Stimulated activated CD4-positive, alpha-beta T cell treated with anti-CD3 and anti-CD28 coated beads, Interleukin-4, amount 100 ng/mL, for 24 hours (primary cell): ENCODE measurements around the gene RCE1.

Source experiments
- DNase-seq: peaks from one replicate; pipeline ENCODE4 v3.0.0-alpha.2; 2020

Gene RCE1

DNA sequence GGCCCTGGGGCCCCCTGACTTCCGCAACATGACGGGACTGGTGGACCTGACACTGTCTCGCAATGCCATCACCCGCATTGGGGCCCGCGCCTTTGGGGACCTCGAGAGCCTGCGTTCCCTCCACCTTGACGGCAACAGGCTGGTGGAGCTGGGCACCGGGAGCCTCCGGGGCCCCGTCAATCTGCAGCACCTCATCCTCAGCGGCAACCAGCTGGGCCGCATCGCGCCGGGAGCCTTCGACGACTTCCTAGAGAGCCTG lies 14.6 kb downstream of the RCE1 start:
- DNase-seq: no peak

DNA sequence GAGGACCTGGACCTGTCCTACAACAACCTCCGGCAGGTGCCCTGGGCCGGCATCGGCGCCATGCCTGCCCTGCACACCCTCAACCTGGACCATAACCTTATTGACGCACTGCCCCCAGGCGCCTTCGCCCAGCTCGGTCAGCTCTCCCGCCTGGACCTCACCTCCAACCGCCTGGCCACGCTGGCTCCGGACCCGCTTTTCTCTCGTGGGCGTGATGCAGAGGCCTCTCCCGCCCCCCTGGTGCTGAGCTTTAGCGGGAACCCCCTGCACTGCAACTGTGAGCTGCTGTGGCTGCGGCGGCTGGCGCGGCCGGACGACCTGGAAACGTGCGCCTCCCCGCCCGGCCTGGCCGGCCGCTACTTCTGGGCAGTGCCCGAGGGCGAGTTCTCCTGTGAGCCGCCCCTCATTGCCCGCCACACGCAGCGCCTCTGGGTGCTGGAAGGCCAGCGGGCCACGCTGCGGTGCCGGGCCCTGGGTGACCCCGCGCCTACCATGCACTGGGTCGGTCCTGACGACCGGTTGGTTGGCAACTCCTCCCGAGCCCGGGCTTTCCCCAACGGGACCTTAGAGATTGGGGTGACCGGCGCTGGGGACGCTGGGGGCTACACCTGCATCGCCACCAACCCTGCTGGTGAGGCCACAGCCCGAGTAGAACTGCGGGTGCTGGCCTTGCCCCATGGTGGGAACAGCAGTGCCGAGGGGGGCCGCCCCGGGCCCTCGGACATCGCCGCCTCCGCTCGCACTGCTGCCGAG lies 15.1 kb downstream of the RCE1 start:
- no peak for DNase-seq

DNA sequence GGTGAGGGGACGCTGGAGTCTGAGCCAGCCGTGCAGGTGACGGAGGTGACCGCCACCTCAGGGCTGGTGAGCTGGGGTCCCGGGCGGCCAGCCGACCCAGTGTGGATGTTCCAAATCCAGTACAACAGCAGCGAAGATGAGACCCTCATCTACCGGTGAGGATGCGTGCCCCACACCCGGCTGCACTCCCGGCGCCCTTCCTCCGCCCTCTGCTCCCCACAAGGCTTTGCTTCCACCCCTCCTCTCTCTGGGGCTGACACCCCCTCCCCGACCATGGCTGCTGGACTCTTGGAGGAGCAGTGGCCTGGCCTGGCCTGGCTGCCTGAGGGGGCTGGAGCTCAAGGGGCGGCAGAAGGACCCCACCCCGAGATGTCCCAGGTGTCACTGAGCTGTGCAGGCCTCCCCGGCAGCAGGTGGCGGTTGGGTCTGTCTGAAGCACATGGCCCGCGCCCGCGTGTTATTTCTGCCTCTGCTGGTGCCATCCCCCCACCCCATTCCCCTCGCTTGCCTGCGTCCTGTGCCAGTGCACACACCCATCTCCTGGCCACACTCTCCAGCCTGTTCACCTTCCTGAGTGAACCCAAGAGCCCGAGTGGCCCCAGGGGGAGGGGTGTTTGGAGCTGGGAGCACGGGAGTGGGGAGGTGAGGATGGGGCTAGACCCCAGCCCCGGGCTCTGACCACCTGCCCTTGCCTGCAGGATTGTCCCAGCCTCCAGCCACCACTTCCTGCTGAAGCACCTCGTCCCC lies 15.9 kb downstream of the RCE1 start:
- no peak for DNase-seq

DNA sequence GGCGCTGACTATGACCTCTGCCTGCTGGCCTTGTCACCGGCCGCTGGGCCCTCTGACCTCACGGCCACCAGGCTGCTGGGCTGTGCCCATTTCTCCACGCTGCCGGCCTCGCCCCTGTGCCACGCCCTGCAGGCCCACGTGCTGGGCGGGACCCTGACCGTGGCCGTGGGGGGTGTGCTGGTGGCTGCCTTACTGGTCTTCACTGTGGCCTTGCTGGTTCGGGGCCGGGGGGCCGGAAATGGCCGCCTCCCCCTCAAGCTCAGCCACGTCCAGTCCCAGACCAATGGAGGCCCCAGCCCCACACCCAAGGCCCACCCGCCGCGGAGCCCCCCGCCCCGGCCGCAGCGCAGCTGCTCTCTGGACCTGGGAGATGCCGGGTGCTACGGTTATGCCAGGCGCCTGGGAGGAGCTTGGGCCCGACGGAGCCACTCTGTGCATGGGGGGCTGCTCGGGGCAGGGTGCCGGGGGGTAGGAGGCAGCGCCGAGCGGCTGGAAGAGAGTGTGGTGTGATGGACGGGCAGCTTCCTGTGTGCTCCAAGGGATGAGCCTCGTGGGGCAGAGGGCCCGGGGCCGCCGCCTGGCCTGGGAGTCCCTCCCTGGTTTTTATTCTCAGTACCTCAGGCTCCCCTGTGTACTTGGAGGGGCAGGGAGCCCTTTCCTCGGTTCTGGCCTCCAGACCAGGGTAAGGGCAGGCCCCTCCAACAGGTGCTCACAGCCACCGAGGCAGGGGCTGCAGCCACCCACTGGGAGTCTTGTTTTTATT lies 16.6 kb downstream of the RCE1 start:
- DNase-seq: no peak

DNA sequence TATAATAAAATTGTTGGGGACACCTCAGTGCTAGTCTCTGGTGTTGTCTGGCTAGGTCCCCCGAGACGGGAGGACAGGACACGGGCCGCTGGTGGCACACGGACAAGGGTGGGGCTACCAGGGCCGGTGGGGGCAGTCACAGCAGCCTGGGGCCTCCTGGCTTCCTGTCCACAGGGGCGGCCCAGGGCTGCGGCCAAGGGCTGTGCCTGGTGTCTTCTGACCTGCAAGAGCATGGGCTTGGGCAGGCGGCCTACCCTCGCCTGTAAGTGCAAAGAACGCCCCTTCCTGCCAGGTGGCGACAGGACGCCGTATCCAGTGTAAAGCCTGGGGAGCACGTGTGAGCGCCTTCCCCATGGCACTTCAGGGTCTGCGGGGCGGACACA lies 17.2 kb downstream of the RCE1 start:
- DNase-seq: no peak

DNA sequence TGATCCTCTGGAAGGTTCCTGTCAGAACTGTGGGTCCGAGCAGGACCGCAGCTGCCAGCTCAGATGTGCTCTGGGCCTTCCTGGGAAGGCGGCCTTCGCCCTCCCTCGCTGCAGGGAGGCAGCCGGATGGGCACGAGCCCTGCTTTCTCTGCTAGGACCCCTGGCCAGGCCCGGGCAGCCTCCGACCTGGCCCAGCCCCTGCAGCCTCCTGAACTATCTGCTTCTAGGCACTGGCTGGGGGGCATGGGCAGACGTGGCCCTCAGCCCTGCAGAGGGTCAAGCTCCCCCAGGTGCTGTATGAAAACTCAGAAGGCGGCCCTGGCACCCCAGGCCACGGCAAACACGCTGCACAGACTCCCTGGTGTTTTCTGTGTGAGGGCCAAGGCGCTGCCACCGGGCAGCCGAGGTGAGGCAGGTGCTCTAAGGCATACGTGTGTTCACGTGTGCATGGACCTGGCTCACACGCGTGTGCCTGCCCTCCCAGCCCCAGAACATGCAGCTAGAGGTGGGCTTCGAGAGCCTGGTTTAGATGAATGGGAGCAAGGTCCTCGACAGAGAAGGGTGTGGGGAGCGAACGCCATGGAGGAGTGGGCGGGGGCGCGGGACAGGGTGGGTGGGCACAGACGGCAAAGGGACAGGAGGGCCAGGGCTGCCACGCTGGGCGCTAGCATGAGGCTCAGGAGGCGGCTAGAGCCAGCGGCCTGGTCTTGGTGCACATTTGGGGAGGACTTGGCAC lies 18.0 kb downstream of the RCE1 start:
- no peak for DNase-seq

DNA sequence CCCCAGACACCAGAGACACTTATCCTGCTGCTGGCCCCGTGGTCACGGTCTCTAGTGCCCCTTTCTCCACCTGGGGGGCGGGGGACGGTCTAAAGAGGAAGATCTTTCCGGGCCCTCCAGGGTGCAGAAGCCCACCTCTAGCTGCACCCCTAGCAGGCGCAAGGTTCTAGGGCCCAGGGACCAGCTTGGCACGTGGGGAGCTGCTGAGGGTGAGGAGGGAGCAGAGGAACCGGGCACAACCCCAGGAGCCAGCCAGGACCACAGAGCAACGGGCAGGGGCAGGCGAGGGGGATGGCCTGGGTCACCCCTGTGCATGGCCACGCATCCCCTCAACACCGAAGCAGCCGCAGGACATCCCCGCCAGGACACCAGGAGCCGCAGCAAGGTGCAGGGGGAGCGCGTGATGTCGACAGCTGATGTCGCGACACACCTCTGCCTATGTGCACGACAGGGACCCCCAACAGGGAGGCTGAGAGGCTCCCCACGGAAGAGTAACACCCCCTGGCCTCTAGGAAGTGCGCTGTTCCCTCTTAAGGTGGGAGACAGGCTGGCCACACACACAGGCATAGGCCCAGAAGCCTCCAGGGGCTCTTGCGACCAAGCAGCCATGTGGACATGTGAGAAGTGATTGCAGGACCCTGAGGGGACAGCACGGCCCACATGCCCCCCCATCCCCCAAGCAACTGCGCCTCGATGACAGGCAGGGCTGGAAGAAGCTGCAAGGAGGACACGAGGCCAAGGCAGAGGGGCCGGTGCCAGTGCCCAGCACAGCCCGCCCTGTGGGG lies 18.7 kb downstream of the RCE1 start:
- no peak for DNase-seq

DNA sequence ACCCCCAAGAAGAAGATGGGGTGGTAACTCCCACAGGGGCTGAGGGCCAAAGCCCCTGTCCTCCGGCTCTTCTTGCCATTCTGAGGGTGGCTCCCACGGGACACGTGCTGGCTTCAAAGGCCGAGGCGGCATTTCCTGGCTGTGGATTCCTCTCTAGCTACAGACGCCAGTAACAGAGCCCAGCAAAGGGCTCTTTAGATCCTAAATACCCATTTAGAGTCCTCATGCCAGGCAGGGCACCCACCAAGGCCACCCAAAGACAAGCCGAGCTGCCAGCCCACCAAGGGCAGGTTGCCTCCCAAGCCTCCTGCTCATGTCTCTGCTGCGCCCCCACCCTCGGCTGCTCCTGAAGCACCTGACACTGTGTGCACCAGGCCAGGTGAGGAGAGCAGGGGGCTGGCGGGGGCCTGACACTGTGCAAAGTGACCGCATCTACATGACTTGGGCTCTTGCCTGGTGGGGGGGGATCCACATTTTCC lies 19.4 kb downstream of the RCE1 start:
- DNase-seq: no peak

DNA sequence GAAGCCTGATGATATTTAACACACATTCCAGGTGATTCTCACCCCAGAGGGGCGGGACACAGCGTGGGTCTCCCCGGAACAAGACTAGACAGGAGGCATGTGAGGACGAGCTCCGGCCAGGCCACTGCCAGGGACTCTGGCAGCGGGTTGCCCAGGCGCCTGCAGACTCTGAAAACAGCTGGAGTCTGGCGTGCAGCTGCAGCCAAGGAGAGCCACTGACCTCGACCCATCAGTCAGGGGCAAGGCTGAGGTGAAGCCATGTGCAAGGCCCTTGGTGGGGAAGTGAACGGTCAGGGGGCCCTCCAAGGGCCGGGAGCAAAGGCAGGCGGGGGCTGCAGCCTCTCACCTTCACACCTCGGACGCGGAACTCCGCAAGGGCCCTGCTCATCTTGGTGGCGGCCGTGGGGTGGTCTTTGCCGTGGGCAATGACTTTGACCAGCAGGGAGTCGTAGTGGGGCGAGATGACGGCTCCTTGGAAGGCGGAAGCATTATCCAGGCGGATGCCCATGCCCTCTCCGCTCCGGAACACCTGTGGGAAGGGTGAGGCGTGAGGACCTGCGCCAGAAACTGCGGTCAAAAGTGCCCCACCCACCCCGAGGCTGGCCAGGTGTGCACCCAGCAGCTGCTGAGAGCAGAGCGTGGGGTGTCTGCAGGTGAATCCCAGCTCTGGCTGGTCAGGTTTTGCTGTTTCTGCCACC lies 20.3 kb downstream of the RCE1 start:
- DNase-seq: no peak

DNA sequence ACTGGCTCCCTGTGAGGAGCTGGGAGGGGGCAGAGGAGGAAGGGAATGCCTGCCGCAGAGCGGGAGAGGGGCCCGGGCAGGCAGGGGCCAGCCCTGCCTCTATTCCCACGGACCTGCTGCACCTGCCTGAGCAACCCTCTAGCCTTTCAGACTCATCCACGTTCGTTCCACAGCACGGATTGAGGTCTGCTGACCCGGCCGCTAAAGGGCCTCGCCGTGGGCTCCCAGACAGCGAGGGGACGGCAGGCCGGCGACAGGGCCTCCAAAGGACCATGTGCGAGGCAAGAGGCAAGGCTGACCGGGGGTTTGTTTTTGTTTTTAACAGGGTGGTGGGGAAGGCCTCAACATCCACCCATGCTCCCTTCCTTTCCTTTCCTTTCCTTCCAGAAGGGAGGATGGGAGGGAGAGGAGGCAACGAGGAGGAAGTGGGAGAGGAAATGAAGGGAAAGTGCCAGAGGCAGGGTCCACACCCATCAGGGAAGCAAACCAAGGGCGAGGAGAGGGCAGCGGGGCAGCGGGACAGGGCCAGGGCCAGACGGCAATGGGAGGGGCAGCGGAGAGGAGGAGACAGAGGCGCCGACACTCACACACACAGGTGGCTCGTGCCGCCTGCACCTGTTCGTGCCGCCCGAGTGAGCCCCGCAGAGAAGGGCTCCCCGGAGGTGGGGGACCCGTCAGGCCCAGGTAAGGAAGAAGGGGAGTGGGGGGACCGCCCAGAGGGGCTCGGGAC lies 21.1 kb downstream of the RCE1 start:
- no peak for DNase-seq

DNA sequence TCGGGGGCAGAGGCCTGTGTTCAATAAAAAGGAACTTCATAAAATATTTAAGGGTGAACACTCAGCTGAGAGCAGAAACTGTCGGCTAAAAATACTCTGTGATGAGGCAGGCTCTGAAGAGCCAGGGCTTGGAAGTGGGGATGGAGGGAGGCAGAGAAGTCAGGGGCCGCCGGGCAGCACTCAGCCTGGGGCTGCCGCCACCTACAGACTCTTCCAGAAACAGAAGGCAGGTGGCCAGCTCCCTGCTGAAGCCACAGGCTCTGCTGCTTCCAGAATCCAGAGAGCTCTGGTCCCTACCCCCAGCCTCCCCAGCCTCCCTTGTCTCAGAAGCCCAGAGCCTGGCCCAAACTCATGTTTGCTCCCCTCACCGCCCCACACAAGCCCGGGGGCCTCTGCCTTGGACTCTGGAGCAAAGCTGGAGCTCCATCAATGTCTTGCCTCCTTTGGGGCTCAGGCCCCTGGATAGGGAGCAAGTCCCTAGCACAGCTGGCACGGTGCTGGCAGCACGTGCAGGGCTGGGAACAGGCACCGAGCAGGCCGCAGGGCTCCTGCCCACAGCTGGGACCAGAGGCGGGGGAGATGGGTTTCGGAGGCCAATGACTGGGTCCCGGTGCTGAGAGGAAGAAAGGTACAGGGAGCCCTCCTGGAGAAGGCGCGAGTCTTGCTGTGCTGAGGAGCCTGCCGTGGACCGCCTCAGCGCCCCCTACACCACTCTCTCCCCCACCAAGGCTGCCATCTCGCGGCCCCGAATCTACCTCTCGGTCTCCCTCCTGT lies 21.9 kb downstream of the RCE1 start:
- no peak for DNase-seq

DNA sequence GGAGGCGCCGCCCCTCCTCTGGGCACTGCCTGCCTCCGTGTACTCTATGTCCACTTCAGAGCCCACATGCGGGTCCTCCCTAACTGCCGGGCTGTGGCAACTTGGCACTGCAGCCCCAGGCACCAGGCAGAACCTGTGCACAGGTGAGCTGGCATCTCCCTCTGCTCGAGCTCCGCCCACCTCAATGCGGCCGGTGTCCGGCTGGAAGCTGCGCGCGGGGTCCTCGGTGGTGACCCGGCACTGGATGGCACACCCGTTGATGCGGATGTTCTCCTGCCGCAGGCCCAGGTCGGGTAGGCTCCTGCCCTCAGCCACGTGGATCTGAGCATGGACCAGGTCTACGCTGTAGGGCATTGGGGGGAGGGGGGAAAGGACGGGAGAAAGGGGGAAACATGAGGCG lies 22.8 kb downstream of the RCE1 start:
- no peak for DNase-seq

DNA sequence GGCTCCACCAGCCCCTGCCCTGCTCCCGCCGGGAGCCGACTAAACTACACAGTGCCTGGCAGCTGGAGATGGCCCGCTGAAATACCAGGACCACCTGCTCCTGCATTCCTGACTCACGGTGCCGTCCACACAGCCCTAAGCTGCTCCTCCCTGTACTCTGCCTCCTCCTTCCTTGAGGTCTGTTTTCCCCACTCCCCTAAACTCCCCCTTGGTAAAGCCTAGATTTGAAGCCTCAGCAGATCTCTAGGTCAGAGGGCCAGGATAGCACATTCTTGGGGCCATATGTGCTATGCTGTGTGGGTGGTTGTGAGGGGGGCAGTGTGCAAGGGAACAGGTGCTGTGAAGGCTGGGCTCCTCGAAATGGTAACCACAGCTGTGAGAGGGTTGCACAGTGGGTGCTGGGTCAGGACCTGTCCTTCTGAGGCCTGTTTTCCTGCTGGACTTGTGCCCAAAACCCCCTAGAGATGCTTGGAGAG lies 23.3 kb downstream of the RCE1 start:
- DNase-seq: no peak

DNA sequence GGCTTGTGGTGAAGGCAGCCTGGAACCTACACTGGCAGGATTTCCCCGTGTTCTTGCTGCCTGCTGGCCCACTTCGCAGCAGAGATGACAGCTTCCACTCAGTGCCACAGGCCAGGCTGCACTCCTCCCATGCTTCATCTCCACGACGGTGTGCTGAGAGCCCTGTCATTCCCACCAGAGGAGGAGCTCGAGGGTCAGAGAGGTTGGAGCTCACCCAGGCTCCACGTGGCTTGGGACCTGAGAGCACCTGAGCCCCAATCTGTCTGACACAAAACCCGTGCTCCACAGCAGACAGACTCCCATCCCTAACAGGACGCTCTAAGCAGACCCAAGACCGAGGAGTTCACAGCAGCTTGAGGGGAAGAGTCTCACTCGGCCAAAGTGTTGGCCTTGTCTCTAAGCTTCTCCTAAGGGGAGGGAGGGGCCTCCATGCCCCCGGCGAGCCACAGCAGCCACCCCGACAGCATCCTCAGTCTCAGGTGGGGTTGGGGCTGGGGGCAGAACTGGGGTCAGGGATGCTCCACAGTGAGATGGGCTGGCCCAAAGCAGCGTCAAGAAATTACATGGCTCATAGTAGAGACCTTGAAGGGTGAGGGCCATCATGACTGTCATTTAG lies 24.3 kb downstream of the RCE1 start:
- DNase-seq: no peak

DNA sequence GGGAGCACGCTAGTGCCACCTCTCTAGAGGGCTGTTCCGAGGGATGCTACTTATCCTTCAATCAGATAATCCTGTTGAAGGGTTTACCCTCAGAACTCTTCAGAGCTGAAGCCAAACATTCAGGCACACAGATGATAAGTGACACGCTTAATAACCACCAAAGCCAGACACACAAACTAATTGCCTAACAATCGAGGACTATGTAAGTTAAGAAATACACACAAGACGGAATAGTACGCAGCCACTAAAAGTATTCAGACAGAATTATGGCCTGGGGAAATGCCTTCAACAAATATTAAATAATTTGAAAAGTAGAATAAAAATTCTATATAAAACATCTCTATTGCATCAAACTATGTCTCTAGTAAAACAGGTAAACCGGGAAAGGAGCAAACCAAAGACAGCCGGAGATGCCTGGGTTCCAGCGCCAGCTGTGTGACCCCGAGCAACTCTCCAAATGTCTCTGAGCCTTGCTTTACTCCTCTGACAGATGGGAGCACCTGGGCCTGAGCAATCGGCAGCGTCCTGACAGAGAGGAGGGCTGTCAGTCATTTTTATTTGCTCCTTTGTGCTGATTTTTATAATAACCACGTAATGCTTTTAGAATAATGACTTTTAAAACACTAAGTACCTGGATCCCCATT lies 25.0 kb downstream of the RCE1 start:
- no peak for DNase-seq

DNA sequence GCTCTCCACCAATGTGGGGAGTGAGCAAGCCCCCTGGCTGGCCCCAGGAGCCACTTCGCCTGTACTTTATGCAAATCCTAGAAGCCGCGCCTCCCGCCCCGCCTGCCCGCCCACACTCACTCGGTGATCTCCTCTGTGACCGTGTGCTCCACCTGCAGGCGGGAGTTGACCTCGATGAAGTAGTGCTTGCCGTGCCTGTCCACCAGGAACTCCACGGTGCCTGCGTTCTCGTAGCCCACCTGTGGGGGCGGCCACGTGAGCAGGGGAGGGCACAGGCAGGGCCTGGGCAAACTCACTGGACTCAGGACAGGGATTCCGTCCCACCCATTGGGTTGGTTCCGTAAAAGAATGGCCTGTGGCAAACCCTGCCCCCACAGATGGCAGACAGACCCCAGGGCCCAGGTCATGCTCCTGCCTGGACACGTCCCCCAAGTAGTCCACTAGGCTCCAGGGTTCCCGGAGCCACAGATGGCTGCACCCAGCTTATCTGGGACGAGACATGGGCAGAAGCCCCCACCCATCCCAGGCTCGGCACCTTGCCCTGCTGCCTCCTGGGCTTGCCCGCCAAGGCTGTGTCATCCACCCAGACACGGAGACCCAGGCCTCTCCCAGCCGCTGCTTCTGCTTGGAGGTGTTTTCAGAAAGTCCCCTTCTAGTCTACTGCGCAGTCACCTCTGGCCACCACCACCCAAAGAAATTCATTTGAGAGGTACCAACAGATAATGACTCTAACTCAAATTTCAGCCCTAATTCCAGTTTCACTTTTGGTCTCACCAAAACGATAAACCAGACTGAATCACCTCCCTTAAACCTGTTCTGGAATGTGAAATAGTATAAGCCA lies 25.7 kb downstream of the RCE1 start:
- DNase-seq: peak; percentile 86

DNA sequence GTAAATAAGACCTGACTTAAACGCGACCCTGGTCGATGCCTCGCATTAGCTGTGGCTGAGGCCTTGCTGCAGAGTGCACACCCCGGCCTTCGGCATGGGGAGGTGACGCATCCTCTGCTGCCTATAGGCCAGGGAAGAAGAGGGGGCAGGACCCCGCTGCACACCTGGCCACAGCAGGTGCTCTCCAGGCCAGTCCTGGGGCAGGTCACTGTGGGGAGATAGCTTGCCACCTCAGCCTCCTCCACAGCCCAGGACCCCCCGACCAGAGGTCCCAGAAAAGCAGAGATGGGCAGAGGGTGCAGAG lies 26.3 kb downstream of the RCE1 start:
- DNase-seq: no peak

DNA sequence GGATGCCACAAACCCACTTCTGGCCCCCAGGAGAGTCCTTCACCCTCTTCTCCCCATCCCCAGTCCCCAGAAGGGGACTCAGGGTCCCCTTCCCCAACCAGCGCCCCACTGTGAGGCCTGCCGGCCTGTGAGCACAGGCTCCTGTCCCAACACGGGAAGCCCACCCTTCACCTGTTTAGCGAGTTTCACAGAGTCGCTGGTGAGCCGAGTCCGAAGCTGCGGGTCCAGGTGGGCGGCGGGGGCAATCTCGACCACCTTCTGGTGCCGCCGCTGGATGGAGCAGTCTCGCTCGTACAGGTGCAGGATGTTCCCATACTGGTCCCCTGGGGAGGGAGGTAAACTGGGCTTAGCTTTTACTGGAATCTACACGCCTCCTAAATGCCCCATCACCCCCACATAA lies 26.9 kb downstream of the RCE1 start:
- no peak for DNase-seq
